Stimulated activated naive CD4-positive, alpha-beta T cell treated with Interleukin-2 at 50 U/mL for 16 hours (primary cell): ENCODE results near the gene BMPR1B.

Source experiments
- DNase-seq: peaks from one replicate; lab custom pipeline; 2025; lab: John Stamatoyannopoulos, UW

The BMPR1B gene

DNA sequence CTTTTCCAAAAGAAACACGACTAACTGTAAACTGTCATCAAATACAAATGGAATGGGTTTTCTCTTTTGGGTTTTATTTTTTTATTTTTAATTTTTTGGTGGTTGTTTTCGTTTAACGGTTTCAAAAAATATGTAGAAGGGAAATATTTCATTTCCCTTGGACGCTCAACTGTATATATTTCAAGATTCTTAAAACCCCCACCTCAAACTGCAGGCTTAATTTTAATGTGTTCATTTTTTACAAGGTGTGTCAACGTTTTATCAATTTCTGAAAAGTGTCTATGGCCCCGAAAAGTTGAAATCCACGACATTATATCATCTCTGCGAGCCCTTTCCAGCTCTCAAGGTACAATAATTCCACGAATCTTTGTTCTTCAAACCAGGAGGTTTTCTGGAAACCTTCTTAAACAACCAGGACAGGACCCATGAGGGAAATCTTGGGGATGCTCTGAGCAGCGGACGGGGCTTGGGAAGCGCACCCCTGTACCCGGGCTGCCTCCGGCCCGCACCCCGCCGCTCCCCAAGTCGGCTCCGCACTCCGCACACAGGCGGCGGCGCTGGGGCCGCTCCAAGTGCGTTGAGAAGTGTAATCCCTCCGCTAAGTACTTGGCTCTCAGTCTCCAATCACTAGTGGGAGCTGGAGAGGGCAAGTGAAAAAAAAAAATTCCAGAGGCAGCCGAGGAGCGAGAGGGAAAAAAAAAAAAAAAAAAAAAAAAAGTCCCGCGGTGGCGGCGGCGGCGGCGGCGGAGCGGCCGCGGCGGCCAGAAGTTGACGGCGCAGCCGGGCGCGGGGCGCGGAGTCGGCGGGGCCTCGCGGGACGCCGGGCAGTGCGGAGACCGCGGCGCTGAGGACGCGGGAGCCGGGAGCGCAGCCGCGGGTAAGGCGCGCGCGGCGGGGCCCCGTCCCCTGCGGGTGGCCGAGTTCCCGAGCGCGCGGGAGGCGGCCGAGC lies at the start of gene BMPR1B:
TSS of gene BMPR1B (plus strand) at position 764 of the 949 bp plus-strand sequence. CDS start 346,470 bp downstream, outside the sequence.
- DNase-seq: no peak

DNA sequence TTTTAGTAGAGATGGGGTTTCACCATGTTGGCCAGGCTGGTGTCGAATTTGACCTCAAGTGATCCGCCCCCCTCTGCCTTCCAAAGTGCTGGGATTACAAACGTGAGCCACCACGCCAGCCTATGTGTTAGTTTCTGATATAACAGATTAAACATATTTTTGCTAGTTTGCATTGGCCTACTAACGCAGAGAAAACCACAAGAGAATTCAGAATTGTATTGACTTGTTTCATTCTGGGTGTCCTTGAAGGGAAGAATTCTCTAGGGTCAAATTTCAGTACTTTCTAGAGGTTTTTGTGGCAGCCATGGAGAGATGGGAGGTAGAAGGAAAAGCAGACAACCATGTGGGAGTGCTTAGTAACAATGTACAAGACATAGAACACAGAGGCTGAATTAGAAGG lies 46.1 kb upstream of the BMPR1B start:
- DNase-seq: no peak

DNA sequence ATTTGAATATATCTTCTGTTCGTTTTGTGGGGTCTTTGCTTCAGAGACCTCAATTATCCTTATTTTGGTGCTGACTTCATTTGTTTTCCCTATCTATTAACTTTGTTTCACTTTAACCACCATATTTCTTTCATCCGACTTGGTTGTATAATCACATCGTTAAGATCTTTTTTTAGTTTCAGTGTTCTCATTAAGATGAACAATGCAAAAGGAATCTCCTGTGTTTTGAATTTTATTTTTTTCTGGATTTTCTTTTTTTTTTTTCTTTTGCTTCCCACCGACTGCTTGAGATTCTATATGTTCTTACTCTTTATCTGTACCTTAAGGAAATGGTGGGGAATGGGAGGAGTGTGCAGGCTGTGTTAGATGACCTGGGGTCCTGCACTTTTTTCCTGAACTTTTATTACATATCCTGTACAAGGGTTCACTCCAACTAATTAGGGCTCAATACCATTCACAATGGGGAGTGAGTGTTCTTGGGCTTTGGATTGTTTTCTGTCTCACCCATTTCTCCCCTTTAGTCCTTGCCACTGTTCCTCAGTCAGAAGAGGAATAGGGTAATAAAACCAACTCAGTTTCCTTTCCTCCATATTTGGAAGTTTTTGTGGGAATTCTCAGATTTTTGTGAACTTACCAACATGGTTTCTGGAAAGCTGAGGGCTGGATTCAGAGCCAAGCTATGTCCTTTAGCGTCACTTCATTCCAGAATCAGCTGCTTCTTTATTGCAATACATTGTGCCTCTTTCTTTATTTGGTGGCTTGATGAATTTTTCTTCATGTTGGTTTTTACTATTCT lies 43.2 kb upstream of the BMPR1B start:
- no peak for DNase-seq

GRCh38 chr4:94715726-94716125 lies 42.0 kb upstream of the BMPR1B start:
- no peak for DNase-seq

DNA sequence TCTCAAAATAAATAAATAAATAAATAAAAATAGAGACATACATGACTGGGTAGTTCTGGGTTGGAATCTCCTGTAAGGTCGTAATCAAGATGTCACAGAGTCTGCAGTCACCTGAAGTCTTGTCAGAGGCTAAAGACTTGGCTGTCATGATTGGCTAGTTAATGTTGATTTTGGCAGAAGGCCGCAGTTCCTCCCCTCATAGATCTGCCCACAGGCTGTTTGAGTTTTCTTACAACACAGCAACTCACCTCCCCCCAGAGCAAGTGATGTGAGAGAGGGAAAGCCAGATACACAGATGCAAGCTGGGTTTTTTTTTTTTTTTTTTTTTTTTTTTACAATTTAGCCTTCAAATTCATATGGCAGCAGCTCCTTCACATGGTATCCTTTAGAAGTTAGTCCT lies 36.4 kb upstream of the BMPR1B start:
- DNase-seq: no peak

- DNase-seq: no peak
Observed at GRCh38 chr4:94722270-94722669, 35.5 kb upstream of the BMPR1B start.

GRCh38 chr4:94722748-94723147 lies 35.0 kb upstream of the BMPR1B start:
- DNase-seq: no peak

GRCh38 chr4:94724016-94724790 lies 33.6 kb upstream of the BMPR1B start:
- DNase-seq: no peak

- no peak for DNase-seq
Observed at GRCh38 chr4:94726524-94727123, 31.1 kb upstream of the BMPR1B start.

DNA sequence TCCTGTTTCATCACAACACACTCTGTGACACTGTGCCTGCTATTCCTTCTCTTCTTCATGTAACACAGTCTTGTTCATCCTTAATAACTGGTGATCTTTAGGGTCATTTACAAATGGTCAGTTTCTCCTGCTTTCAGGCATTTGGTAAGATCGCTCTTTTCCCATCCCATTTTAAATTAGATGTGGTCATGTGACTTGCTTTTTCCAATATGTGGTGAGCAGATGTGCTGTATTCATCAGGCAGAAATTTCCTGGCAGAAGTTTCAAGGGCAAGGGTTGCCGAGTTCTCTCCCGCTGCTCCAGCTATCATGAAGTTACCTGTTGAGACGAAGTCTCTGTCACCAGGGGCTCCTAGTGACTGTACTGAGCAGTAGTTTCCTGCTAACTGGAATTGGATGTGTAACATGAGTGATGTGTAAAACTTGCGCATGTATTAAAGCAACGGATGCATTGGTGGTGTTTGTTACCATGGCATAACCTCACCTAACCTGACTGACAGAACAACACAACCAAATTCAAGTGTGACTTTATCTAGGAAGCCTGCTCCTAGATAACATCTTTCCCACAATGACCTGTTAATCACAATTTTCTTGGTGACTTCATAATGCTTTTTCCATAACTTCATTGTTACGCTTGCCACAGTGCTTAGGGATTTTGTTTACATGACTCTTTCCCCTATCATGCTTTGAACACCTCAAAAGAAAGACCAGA lies 29.5 kb upstream of the BMPR1B start:
- no peak for DNase-seq

- no peak for DNase-seq
Observed at GRCh38 chr4:94732358-94732698, 25.4 kb upstream of the BMPR1B start.

- no peak for DNase-seq
Observed at GRCh38 chr4:94739741-94740140, 18.0 kb upstream of the BMPR1B start.

DNA sequence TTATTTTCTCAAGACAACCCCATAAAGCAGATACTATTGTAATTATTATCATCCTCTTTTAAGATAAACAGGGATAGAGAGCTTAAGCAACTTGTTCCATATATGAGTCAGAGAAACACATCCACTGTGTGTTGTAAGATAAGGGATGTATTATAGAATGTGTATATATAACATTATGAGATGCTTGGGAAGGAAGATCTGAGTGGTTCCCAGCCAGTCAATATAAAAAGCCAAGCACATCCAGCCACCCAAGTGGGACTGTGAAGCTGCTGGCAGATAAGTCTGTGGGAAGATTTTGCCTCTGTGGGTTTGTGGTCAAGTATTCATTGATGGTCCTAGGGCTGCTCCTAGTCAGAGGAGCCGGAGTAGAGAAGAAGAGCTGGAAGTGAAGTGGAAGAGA lies 16.5 kb upstream of the BMPR1B start:
- no peak for DNase-seq

DNA sequence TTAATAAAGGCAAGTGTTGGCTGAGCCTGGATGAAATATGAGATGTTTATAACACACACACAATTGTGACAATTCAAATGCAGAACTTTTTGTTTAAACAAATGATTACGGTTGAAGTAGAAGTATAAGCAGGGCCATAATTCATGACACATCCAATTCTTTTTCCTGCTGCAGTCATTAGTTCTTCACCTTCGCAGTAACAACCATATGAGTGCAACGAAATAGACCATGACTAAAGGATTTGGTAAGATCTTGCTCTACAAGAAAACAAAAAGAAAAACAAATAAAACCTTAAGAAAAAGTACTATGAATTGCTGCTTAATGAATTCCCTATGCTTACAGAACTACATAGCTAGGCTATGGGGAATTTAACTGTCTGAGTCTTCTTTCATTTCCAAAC lies 13.9 kb upstream of the BMPR1B start:
- no peak for DNase-seq

DNA sequence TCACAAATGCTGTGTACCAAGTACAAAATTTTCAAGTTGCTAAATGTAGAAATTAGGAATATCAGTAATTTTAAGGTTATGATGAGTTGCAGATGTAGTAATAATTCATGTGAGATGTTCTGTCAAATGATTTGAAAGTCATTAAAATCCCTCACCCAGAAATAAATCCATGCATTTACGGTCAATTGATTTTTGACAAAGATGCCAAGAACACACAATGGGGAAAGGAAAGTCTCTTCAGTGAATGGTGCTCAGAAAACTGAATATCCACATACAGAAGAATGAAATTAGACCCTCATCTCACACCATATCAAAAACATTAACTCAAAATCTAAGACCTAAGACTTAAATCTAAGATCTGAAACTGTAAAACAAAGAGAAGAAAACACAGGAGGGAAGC lies 12.9 kb upstream of the BMPR1B start:
- DNase-seq: no peak

- DNase-seq: no peak
Observed at GRCh38 chr4:94746746-94747145, 11.0 kb upstream of the BMPR1B start.

GRCh38 chr4:94758141-94758699 lies 465 bp downstream of the BMPR1B start:
- DNase-seq: no peak

DNA sequence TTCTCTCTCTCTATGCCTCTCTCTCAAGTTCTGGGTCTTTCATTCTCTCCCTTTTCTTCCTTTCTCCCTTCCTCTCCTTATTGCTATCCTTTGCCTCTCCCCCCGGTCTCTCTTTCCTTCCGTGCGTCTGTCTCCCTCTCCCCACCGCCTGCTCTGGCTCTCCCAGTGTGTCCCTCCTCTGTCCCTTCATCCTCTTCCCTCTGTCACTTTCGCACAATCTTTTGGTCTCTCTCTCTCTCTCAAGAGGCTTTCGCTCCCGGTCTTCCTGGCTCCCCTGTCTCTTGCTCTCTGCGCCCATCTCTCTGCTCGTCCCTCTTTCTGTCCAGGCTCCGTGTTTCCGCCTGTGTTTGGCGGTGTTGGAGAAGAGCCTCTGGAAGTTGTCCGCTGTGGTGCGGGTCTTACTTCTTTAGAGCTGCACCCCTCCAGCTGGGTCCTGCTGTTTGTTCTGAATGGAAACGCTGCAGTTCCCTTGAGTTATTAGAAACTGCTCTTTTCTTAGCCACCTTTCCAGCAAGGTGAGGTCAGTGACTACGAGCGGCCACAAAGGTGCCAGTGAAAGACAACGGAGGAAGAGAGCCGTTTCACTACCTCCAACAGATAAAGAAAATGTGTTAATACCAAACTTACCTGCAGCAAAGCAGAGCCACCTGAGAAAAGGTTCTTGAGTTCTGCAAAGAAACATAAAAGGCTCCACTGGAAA lies 1.1 kb downstream of the BMPR1B start:
- no peak for DNase-seq

GRCh38 chr4:94759767-94760211 lies 2.0 kb downstream of the BMPR1B start:
- DNase-seq: no peak

- no peak for DNase-seq
Observed at GRCh38 chr4:94762326-94762725, 4.6 kb downstream of the BMPR1B start.
